Breast epithelium (tissue), 4 donors: Measurements from ENCODE around the gene NEUROD6. TPM values are rescaled to one million over a fixed set of nuclear protein-coding genes. Genes with fewer than 3 reads are reported as not detected.

Experiments used
- DNase-seq, 2 donors: peaks; one replicate each; pipeline ENCODE4 v3.0.0-alpha.2; 2019; ENCODE audit warnings: low spot score in 2 of 2
- H3K27ac ChIP-seq, 2 donors: fragments of 200-600 bp; sonication (generic) in 1 of 2; one replicate each; pipeline ENCODE4 v1.5.1; 2016 to 2019; ENCODE audit warnings: mild to moderate bottlenecking in 1 of 2
- H3K27me3 ChIP-seq, 2 donors: fragments of 200-600 bp; sonication (generic) in 1 of 2; one replicate each; pipeline versions ENCODE4 v1.5.1 to v1.6.0; 2017 to 2019; ENCODE audit warnings: control low read depth in 1 of 2, mild to moderate bottlenecking in 1 of 2
- H3K36me3 ChIP-seq: fragments of 200-600 bp; one replicate; pipeline ENCODE4 v1.5.1; 2019
- H3K4me1 ChIP-seq, 2 donors: fragments of 200-600 bp; sonication (generic); one replicate each; pipeline ENCODE4 v1.5.1; 2016 to 2019; ENCODE audit warnings: control low read depth in 1 of 2
- H3K4me3 ChIP-seq, 3 donors: fragments of 200-600 bp; sonication (generic); 1 replicate in 2 of 3; 2 replicates in 1 of 3; pipeline ENCODE4 v1.5.1; 2016 to 2019; ENCODE audit warnings: mild to moderate bottlenecking in 3 of 3, moderate library complexity in 2 of 3
- H3K9me3 ChIP-seq, 2 donors: fragments of 200-600 bp; sonication (generic) in 1 of 2; one replicate each; pipeline ENCODE4 v1.5.1; 2016 to 2019; ENCODE audit warnings: control low read depth in 1 of 2
- POLR2A ChIP-seq: fragments of 450-650 bp; IDR thresholded peaks from one replicate; pipeline ENCODE4 v1.6.1; 2016; ENCODE audit warnings: antibody characterized with exemption, mild to moderate bottlenecking, moderate library complexity
- POLR2AphosphoS5 ChIP-seq, 3 donors: sonication (generic); formaldehyde crosslinking; IDR thresholded peaks; one replicate each; pipeline ENCODE4 v1.6.1; 2017; ENCODE audit warnings: antibody characterized with exemption in 3 of 3
- intact Hi-C: fragments of 100-400 bp; cut with DNase I; formaldehyde crosslinking; loops from one replicate; pipeline ENCODE4 v1.15.1; 2023; ENCODE audit warnings: low total_unique reads
- total RNA-seq, 3 donors: library from RNA; depleted of rRNA; stranded (reverse); fragments of >200 nt; gene quantifications; one replicate each; pipeline ENCODE4 v1.1.0, GENCODE V29; 2016
- TF ChIP-seq, protein P1 (sequence below), 3 donors: fragments of 450-650 bp; IDR thresholded peaks; one replicate each; pipeline ENCODE4 v1.5.1; 2016 to 2017; ENCODE audit warnings: antibody characterized with exemption in 3 of 3, mild to moderate bottlenecking in 3 of 3, moderate library complexity in 3 of 3

Gene NEUROD6
- total RNA-seq: not detected

DNA sequence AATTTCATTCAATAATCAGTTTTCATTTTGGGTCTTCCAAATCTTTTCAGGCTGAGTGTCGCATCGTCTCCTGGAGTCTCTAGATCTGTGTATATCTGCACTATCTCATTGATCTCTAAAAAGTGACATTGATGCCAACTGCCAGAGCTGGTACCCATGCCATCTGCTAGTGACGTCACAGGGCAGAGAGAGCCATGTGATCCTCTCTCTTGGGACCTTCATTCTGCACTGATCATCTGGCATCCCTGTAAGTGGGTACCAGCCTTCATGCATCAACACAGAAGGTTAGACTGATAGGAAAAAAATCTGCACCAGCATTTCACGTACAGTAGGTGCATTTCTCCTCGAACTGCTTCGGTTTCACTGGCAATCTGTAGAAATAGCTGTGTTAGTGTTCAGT, at the start of gene NEUROD6:
Gene NEUROD6, minus strand, starts transcription at position 124 of the 400 bp plus-strand sequence. CDS start 1,458 bp downstream, outside the sequence.
- no peak for TF ChIP-seq POLR2AphosphoS5 (IDR thresholded peaks at IDR 0.05)
- TF ChIP-seq, protein P1, sequence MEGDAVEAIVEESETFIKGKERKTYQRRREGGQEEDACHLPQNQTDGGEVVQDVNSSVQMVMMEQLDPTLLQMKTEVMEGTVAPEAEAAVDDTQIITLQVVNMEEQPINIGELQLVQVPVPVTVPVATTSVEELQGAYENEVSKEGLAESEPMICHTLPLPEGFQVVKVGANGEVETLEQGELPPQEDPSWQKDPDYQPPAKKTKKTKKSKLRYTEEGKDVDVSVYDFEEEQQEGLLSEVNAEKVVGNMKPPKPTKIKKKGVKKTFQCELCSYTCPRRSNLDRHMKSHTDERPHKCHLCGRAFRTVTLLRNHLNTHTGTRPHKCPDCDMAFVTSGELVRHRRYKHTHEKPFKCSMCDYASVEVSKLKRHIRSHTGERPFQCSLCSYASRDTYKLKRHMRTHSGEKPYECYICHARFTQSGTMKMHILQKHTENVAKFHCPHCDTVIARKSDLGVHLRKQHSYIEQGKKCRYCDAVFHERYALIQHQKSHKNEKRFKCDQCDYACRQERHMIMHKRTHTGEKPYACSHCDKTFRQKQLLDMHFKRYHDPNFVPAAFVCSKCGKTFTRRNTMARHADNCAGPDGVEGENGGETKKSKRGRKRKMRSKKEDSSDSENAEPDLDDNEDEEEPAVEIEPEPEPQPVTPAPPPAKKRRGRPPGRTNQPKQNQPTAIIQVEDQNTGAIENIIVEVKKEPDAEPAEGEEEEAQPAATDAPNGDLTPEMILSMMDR (IDR thresholded peaks at IDR 0.05): no peak
- no peak for TF ChIP-seq POLR2A
- intact Hi-C loops: no loop called here
- H3K4me3 ChIP-seq: no peak within 1 kb of the TSS
- DNase-seq: no peak
- H3K27me3 ChIP-seq: peaks cover 3 to 39% of the 10 kb centered on the region in 2 donors
- no peak within 1 kb of the TSS for H3K27ac ChIP-seq
- no peaks in the 10 kb centered on the region for H3K36me3 ChIP-seq
- no peaks in the 10 kb centered on the region for H3K4me1 ChIP-seq
- H3K9me3 ChIP-seq: no peaks in the 10 kb centered on the region

DNA sequence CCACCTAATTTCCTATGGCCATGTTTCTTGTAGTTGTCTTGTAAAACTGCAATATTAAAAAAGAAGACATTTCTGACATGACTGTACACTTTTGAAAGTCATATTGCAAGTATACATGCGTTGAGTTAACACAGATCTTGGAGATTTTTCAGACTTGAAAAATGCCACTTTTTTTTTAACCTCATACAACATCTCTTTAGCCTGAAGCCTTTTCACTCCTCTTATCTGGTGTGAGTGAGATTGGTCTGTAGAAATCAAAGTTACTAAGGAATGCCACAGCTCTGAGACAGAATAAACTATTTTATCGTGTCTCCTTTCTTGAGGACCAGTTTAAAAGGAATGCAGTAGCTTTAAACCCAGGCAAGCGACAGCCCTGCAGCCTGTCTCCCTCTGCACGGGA, 43.9 kb upstream of the NEUROD6 start:
- Histone ChIP-seq H3K4me3 (no peak overlapping the region), H3K36me3 (no peaks in the 10 kb centered on the region), H3K4me1 (no peaks in the 10 kb centered on the region), H3K27me3 (no peaks in the 10 kb centered on the region), H3K27ac (no peak overlapping the region), H3K9me3 (no peaks in the 10 kb centered on the region)
- TF ChIP-seq POLR2AphosphoS5 (IDR thresholded peaks at IDR 0.05) (no peak), POLR2A (no peak)
- TF ChIP-seq, protein P1 (IDR thresholded peaks at IDR 0.05): no peak
- intact Hi-C loops: no loop called here
- no peak for DNase-seq

DNA sequence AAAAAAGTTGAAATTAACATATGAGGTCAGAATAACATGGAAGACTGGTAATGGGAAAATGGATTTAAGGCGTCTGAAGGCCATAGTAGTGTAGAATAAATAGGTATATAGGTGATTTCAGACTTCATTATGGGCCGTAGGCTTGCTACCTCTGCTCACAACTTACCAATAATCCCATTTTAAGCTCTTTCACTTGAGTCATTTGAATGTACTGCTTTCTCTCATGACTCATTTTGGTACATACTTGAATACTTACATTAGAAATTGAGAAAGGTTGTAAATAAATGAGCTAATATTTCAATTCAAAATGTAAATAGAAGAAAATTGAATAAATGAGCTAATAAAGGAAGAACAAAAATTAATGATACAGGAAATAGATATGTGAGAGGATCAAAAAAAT, 42.2 kb upstream of the NEUROD6 start:
- no peaks in the 10 kb centered on the region for H3K27me3 ChIP-seq
- DNase-seq: no peak
- intact Hi-C loops: no loop called here
- no peak for TF ChIP-seq POLR2AphosphoS5 (IDR thresholded peaks at IDR 0.05)
- H3K4me3 ChIP-seq: no peak overlapping the region
- H3K36me3 ChIP-seq: no peaks in the 10 kb centered on the region
- H3K4me1 ChIP-seq: no peaks in the 10 kb centered on the region
- no peaks in the 10 kb centered on the region for H3K9me3 ChIP-seq
- H3K27ac ChIP-seq: no peak overlapping the region

DNA sequence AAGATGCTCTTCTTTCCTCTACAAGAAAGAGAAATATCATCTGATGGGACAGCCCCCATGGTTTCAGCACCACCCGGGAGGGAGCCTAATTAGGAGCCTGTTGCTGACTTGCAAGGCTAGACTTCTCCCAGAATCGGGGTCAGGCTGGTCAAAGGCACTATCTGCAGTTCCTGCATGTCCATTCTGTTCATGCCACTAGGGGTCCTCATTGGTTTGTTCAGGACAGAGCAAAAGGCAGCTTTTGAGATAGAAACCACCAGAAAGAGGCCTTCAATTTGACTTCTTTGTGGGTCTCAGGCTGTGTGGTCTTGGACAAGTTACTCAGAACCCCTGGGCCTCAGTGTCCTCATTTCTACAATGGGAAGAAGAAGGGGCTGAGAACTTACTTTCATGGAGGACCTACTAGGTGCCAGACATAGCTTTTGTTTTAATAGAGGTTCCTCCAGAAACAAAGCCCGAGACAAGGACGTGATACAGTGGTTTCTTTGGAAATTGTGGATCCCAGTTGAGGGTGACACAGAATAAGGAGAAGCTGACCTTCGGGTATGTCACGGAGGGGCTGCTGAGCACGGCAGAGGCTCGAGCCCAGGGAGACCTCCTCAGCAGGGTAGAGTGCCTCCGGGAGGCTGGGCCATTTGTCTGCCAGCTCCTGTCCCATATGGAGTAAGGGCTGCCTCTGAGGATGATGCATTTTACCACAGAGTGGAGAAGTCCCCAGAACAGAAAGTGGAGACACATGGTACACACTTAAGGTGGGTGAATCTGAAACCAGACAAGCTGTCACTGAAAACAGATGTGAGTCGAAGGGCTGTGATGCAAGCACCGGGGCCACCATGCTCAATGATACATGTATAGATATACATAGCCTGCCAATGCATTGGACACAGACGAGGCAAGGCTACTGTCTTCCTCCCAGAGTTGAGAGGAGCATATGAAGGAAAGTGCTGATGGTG, 33.1 kb upstream of the NEUROD6 start:
- H3K36me3 ChIP-seq: no peaks in the 10 kb centered on the region
- no peaks in the 10 kb centered on the region for H3K4me1 ChIP-seq
- no peaks in the 10 kb centered on the region for H3K9me3 ChIP-seq
- no peak overlapping the region for H3K4me3 ChIP-seq
- no peak for TF ChIP-seq POLR2AphosphoS5 (IDR thresholded peaks at IDR 0.05)
- TF ChIP-seq, protein P1 (IDR thresholded peaks at IDR 0.05): peak; percentile 23 to 47 (median 44)
- no peak for DNase-seq
- no peaks in the 10 kb centered on the region for H3K27me3 ChIP-seq
- intact Hi-C loops: no loop called here
- H3K27ac ChIP-seq: no peak overlapping the region

DNA sequence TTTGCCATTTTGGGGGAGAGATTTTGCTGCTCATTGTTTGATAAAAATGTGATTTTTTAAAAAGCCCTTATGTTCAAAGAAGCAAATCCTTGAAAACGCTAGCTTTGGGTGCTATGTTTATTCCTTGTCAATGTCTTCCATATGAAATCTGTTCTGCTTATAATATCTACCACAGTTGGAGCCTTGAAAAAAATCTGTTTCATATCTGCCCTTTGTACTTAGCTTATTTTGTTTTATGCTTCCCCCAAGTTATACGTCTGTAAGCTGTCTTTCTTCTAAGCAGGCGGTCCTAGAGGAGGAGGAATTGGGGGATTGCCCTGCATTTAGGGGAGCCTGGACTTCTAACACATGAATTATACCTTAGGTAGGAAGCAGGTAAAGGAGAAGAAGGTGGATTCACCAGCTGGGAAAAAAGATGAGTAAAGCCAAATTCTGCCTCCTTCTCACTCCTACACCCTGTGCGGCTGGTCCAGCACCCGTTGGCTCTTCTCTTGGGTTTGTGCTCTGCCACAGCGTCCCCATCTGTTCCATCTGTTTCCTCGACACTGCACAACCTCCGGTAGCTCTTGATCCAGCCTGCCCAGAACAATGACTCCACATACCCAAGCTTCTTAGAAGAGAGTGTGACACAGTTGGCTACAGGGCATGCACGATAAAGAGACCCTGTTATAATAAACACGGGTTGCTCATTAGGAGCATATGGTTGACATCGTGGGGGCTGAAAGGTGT, 31.9 kb upstream of the NEUROD6 start:
- Histone ChIP-seq H3K9me3 (no peaks in the 10 kb centered on the region), H3K36me3 (no peaks in the 10 kb centered on the region), H3K27me3 (no peaks in the 10 kb centered on the region), H3K4me3 (no peak overlapping the region), H3K27ac (no peak overlapping the region), H3K4me1 (no peaks in the 10 kb centered on the region)
- intact Hi-C loops: no loop called here
- TF ChIP-seq POLR2AphosphoS5 (IDR thresholded peaks at IDR 0.05) (no peak), POLR2A (no peak)
- TF ChIP-seq, protein P1 (IDR thresholded peaks at IDR 0.05): no peak
- no peak for DNase-seq
